HuH-7.5 (cell line): ENCODE data around the gene OGFR.

Source experiments
- DNase-seq: peaks from one replicate; pipeline ENCODE4 v3.0.0; 2011; ENCODE audit warnings: low spot score

The OGFR gene

DNA sequence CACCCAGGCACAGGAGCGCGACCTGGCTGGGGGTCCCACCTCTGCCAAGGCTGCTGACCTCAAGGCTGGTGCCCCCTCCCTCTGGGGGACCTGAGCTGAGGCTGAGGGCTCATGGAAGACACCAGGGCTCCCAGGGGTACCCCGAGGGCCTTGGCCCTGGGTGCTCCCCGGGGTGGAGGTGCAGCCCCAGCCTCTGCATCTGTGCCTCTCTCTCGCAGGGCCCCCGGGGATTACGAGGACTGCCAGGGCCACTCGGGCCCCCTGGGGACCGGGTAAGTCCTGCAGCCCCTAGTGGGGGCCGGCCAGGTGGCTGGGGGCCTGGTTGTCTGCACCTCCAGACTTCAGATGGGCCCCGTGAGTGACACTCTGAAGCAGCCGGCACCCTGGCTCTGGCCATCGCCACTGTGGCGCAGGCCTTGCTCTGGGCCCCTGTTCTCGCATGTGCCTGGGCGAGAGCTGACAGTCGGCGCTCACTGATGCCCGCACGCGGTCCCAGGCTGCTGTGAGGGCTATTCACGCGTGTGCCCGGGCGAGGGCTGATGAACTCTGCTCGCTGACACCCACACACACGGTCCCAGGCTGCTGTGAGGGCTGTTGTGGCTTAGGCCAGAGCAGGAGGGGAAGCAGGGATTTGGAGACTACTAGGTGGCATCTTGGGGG, 21.5 kb downstream of the OGFR start:
- no peak for DNase-seq

DNA sequence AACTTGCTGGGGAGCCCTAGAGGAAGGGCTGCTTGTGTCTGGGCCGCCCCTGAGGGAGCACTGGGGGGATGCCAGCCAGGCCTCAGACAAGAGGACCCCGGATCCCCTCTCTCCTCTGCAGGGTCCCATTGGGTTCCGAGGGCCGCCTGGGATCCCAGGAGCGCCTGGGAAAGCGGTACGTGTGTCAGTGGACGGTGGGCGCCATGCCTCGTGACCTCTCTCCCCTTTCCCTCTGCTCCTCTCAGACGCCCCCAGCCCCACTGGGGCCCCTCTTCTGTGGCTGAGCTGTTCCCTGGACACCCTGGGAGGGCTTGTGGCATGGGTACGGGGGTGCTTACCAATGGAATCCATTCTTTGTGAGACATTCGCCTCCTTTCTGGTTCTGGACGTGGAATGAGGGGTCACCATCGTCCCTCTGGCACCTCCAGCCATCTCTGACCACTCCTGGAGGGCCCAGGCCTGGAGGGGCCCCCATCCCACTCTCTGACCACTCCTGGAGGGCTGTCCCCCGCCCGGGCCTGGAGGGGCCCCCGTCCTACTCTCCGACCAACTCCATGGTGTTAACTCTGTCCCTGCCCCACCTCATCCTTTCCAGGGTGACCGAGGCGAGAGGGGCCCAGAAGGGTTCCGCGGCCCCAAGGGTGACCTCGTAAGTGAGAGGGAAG, 22.1 kb downstream of the OGFR start:
- DNase-seq = no peak

DNA sequence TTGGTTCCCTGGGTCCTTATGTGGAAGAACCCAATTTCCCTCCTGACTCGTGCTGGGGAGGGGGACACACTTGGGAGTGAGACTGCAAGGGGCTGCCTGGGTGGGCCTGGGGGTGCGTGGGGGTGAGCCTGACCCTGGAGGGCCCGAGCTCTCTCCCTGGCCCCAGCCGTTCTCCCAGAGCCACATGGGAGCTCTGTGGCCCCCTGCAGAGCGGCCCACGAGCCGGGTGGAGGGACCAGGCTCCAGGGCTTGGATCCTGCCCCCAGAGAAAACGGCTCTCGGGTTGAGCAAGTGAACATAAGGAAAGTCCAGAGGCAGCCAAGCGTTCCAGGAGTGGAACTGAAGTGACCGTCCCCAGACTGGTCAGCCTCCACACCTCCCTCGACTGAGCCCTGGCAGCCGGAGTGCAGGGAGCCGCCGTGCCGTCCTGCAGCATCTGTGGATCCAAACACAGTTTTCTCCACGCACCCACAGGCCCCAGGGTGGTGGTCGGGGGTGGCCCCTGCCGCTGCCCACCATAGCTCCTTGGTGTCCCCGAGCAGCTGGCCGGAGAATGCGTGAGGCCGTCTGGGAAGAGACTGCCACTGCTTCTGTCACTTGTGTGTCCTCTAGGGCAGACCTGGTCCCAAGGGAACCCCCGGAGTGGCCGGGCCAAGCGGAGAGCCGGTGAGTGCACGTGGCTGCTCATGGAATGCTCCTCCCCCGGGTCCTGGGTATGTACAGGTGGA, 22.8 kb downstream of the OGFR start:
- no peak for DNase-seq

- DNase-seq = no peak
Measured at GRCh38 chr20:62828051-62828450, 23.4 kb downstream of the OGFR start.

- DNase-seq = no peak
Measured at GRCh38 chr20:62828511-62829230, 24.0 kb downstream of the OGFR start.

- no peak for DNase-seq
Measured at GRCh38 chr20:62829231-62830230, 24.9 kb downstream of the OGFR start.

GRCh38 chr20:62830251-62830650, 25.6 kb downstream of the OGFR start:
- DNase-seq = no peak

GRCh38 chr20:62830821-62831220, 26.2 kb downstream of the OGFR start:
- DNase-seq = no peak

DNA sequence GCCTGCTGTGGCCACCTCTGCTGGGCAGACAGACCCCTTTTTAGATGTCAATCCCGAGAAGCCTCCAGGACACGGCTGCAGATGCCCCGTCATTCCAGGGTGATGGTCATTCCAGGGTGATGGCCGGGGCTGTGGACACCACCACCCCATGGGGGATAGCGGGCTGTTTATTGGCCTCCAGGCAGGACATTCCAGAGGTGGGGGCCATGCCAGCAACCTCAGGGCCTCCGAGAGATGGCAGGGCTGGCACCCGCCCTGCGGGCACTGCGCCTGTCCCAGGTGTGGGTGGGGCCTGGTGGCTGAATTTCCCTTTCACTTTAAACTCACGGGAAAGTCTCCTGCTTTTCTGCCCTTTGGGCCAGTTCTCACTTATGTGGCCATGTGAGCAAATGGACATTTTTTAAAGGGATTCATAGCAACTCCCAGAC, 26.7 kb downstream of the OGFR start:
- DNase-seq = no peak

DNA sequence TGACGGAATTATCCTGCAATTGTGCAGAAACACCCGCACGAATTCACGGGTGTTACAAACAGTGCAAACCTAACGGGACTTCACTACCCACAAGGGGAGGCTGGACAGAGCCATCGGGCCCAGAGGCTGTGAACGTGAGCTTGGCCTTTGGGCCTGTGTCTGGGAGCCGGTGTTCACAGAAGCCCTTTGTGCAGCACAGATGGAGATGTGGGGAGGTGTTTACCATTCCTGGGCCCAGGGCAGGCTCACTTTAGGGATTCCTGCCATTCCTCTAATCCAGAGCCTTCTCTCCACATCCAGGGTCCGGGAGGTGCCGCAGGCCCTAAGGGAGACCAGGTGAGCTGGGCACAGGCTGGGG, 27.2 kb downstream of the OGFR start:
- no peak for DNase-seq

DNA sequence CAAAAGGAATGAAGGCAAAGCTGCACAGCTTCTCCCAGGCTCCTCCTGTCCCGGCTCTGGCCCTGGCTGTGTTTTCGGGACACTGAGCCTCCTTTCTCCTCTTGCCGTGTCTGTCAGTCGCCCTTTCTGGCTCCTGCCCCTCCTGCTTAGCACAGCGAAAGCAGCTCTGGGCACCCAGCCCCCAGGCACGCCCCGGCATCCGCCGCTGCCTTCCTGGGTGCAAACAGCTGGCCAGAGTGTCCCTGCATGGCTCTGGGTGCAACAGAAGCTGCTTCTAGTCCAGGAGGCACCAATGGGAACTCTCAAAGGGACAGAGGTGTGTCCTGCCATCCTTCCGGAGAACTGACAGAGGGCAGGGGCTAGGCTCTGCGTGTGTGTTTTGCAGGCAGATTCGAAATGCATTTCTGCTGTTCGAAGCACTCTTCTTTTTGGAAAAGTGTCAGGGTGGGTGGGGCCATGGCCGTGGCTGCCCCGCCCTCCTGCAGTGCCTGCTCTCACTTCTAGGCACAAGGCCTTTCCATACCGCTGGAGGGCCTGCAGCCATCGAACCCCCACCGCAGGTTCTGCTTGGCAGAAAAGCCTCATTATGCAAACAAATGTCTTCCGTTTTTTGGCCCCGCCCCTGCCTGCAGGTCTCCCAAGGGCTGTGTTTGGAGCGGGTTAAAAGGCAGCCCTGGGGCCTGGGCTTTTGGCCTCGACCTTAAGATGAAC, 27.7 kb downstream of the OGFR start:
- DNase-seq = no peak

DNA sequence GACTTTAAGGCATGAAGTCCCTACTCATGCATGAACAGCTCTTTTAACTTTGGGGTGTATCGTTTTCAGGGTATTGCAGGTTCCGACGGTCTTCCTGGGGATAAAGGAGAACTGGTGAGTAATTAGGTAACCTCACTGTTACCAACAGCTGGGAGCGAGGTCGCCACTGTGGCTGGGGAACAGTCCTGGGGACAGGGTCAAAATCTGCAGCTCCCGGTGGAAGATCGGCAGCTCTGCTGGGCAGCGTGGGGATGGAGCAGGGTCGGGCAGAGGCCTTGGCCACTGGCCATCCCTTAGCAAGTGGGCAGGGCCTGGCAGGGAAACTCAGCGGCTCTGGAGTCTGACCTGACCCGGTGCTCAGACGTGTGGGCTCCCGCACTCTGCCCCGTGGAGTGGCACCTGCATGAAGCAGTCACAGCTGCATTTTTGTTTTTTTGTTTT, 28.3 kb downstream of the OGFR start:
- DNase-seq = no peak

DNA sequence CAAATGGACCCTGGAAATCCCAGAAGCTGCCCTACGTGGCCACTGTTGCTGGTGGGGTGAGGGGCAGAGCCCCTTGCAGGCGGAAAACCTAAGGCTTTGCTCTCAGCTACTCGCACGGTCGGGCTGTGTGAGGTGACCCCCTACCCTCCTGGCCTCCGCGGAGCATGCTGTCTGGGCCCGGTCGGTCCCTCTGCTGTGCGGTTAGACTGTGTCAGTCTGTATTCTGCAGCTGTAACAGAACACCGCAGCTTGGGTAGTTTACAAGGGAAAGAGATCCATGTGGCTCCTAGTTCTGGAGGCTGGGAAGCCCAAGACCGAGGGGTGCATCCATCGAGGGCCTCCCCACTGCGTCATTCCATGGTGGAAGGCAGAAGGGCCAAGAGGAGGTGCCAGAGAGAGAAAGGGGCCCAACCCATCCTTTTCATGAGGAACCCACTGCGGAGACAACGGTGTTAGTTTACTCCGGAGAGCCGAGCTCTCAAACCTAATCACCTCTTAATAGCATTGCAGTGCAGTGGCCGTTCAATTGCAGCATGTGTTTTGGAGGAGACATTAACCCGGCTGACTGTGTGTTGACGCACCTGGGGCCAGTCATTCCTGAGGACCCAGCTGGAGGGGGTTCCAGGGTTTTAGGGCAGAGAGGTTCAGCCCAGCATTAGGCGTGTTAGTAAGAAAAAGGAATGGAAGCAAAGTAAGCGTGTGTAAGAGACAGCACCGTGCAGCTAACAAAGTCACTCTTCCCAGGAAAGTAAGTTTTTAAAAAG, 30.5 kb downstream of the OGFR start:
- DNase-seq = no peak

DNA sequence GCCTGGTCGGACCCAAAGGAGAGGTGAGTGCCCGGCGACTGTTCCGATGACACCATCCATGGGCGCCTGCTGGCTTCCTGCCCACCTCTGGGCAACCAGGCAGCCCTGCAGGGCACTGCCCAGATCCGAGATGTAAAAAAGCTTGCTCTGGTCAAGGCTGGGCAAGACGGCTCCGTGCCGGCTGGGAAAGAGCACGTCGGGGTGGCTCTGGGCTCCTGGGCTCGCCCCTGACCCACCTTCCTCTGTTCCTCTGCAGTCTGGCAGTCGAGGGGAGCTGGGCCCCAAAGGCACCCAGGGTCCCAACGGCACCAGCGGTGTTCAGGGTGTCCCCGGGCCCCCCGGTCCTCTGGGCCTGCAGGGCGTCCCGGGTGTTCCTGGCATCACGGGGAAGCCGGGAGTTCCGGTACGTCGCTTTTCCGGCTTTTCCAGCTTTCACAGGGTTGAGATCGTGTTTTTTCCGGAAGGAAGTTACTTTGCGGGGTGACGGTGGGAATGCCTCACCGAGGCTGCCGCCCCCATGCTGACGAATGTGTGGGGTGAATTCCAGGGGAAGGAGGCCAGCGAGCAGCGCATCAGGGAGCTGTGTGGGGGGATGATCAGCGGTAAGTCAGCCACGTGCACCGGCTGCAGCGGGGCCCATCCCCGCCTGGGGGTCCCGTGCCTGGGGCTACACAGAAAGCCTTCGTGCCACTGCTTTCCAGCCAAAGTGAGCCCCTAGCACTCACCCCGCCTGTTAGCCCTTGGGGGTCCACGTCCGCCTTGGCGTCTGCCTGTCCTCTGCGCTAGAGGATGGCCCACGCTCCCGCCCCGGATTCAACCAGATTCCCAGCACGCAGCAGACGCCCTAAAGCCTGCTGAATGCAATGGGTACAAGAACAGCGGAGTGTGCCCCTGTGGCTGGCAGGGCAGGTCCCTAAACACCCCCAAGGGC, 31.6 kb downstream of the OGFR start:
- DNase-seq = no peak

DNA sequence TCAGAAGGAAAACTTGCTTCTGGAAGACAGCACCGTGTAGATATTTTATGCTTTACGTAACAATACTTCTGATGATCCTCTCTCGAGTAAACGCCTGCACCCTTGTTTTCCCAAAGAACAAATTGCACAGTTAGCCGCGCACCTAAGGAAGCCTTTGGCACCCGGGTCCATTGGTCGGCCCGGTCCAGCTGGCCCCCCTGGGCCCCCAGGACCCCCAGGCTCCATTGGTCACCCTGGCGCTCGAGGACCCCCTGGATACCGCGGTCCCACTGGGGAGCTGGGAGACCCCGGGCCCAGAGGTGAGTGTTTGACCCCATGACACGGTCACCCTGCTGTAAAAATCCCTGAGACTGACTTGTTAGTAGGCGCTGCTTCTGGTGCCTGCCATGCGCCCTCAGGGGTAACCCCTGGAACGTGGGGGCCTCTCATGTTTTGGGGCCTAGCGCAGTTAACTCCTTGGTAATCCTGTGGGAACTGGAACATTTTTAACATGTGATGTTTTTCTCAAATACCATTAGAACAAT, 32.4 kb downstream of the OGFR start:
- DNase-seq = no peak

DNA sequence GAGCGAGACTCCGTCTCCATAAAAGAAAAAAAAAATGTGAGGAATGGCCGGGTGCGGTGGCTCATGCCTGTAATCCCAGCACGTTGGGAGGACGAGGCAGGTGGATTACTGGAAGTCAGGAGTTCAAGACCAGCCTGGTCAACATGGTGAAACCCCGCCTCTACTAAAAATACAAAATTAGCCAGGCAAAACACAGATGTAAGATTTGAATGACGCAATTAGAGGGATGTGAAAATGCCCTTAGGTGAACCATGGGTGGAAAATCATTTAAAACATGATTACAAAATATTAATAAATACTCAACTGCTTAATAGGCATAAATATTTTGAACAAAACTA, 33.1 kb downstream of the OGFR start:
- no peak for DNase-seq

GRCh38 chr20:62838128-62838891, 33.7 kb downstream of the OGFR start:
- no peak for DNase-seq

DNA sequence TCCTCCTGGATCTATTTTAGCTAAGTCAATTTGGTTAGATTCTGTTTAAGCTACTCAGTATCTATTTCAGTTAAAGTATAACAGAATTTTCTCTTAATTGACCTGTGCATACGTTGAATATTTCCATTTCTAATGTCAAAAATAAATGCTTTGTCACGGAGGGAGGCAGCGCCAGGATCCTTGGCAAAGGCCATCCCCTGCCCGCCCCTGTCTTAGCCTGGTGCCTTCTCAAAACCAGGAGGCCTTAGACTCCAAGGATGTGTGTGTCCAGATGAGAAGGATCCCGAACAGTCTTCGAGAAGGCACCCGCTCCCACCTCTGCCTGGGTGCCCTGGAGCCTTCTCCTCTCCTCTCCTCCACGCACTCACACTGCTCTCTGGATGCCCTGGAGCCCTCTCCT, 34.6 kb downstream of the OGFR start:
- DNase-seq = no peak
